ENCODE measurements around the gene RNGTT.

DNA sequence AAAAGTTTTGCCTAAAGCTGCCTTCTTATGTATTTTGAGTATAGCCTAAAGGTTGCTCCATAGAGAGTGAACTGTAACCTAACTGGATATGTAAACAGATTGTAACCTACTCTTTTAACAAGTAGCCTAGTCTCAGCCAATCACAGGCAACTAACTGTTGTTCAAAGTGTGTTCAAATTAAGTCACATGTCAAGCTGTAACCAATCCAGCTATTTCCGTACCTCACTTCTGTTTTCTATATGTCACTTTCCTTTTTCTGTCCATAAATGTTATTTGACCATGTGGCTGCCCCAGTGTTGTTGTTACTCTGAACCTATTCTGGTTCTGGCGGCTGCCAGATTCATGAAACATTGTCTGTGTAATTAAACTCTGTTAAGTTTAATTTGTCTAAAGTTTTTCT lies 47.4 kb upstream of the RNGTT start:
- TF ChIP-seq, protein P1, sequence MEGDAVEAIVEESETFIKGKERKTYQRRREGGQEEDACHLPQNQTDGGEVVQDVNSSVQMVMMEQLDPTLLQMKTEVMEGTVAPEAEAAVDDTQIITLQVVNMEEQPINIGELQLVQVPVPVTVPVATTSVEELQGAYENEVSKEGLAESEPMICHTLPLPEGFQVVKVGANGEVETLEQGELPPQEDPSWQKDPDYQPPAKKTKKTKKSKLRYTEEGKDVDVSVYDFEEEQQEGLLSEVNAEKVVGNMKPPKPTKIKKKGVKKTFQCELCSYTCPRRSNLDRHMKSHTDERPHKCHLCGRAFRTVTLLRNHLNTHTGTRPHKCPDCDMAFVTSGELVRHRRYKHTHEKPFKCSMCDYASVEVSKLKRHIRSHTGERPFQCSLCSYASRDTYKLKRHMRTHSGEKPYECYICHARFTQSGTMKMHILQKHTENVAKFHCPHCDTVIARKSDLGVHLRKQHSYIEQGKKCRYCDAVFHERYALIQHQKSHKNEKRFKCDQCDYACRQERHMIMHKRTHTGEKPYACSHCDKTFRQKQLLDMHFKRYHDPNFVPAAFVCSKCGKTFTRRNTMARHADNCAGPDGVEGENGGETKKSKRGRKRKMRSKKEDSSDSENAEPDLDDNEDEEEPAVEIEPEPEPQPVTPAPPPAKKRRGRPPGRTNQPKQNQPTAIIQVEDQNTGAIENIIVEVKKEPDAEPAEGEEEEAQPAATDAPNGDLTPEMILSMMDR (conservative IDR thresholded peaks at IDR 0.05 in 1 of 2, IDR thresholded peaks at IDR 0.05 in 1 of 2; ENCODE audit: extremely low read depth in 1 of 2, insufficient read depth in 1 of 2, low read depth in 1 of 2, low read length in 2 of 2), result no peak
- TF ChIP-seq EZH2 (IDR thresholded peaks at IDR 0.05; ENCODE audit: borderline replicate concordance, low read length), result no peak

Measured in mammary epithelial cell (primary cell).